GM10266 (cell line): ENCODE results near the gene CAPN13.

Experiments
- DNase-seq: peaks from one replicate; pipeline ENCODE4 v3.0.0; 2012; ENCODE audit errors: extremely low spot score
- CTCF ChIP-seq: IDR thresholded peaks from 2 replicates; pipeline ENCODE4 v1.5.1; 2012; ENCODE audit warnings: mild to moderate bottlenecking, low read depth; ENCODE audit not compliant: control insufficient read depth, insufficient read depth; ENCODE audit errors: missing control alignments

The CAPN13 gene

GRCh38 chr2:30778611-30779010 is 28.6 kb downstream of the CAPN13 start:
- TF ChIP-seq CTCF = no peak
- DNase-seq = no peak

- no peak for TF ChIP-seq CTCF
- no peak for DNase-seq
These were observed 29.4 kb downstream of the CAPN13 start for GRCh38 chr2:30777661-30778505.

- no peak for DNase-seq
- TF ChIP-seq CTCF = no peak
These were observed 30.2 kb downstream of the CAPN13 start for GRCh38 chr2:30776831-30777635.

GRCh38 chr2:30775833-30776232 is 31.4 kb downstream of the CAPN13 start:
- no peak for TF ChIP-seq CTCF
- no peak for DNase-seq

DNA sequence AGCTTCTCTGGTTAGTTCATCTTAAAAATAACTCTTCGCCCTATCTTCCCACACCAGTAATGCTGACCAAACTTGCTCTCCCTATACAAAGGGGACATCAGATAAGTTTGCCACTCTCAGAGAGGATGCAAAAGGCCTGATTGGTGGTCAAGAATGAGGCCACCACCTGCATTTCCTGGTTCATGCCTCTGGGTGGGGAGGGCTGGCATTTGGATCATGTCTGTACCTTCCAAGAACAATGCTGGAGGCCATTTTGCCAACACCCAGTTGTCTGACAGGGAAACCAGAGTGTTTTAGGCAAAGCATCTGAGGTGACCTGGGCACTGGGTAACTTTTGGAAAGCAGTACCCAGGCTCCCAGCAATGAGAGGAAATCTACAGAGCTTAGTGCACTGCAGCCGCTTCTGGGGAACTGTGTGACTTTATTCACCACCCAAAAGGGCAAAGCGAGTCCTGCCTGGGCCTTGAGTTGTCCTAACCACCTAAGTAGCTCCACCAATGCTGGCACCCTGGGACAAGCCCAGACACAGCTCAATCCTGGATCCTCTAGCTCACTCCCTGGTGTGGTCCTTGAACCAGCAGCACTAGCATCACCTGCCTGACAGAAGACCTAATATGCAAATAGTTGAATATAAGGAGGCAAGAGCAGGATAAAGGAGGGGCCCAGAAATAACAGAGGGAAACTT is 35.1 kb downstream of the CAPN13 start:
- TF ChIP-seq CTCF = no peak
- no peak for DNase-seq

DNA sequence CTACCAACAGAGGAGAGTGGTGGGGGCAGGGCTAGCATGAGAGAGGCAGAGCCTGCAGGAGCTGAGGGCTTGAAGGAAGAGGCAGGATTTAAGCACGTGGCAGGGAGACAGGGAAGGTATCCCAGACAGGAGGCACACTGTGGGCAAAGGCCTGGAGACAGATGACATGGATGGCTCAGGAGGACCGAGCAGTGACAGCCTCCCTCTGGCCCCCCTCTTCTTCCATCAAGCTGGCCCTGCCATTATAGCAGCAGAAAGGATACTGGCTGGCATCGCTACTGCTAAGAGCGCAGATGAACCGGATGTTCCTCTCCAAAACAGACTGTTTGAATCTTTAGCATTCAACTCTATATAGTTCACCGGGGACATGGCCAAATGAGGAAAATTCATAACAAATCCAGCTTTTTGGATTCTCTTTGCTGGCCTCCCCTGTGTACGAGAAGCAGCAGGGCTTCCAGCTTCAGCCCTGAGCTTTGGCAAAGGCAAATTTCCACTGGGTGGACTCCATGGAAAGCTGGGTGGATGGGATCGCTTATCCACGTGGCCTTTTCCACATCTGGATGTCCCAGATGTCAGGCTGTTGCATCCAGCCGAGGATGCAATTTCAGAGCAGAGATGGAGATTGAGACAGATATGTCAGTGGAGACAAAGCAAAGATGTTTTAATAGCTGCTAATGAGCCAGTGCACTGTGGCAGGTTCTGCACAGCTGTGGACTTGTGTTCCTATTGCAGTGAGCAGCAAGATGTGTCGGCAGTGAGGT is 36.2 kb downstream of the CAPN13 start:
- TF ChIP-seq CTCF = no peak
- DNase-seq = no peak
